Gastroesophageal sphincter (tissue), 4 donors: ENCODE results near the gene IGSF9. TPM values are rescaled to one million over a fixed set of nuclear protein-coding genes. Genes with fewer than 3 reads are reported as not detected.
A peak's percentile ranks its signal among the peaks of the same experiment; 100 is the strongest.

Source experiments
- ATAC-seq: fragments of 150-250 bp; one replicate; pipeline ENCODE4 v1.9.1; 2016; ENCODE audit warnings: mild to moderate bottlenecking, moderate library complexity
- H3K27ac ChIP-seq, 4 donors: fragments of 200-600 bp; sonication (generic) in 3 of 4; 1 replicate in 3 of 4; 2 replicates in 1 of 4; pipeline ENCODE4 v1.5.1; 2016 to 2019
- H3K27me3 ChIP-seq: fragments of 200-600 bp; sonication (generic); one replicate; pipeline ENCODE4 v1.5.1; 2019
- H3K36me3 ChIP-seq, 2 donors: fragments of 200-600 bp; sonication (generic); one replicate each; pipeline ENCODE4 v1.5.1; 2019; ENCODE audit warnings: control low read depth in 1 of 2
- H3K4me1 ChIP-seq, 3 donors: fragments of 200-600 bp; sonication (generic); 1 replicate in 2 of 3; 2 replicates in 1 of 3; pipeline ENCODE4 v1.5.1; 2016 to 2019; ENCODE audit warnings: control low read depth in 2 of 3
- H3K4me3 ChIP-seq, 2 donors: fragments of 200-600 bp; sonication (generic); one replicate each; pipeline ENCODE4 v1.5.1; 2019; ENCODE audit warnings: mild to moderate bottlenecking in 1 of 2, moderate library complexity in 1 of 2
- H3K9me3 ChIP-seq, 3 donors: fragments of 200-600 bp; sonication (generic); one replicate each; pipeline ENCODE4 v1.5.1; 2017 to 2019; ENCODE audit warnings: control low read depth in 2 of 3
- EP300 ChIP-seq: sonication (generic); formaldehyde crosslinking; IDR thresholded peaks from one replicate; pipeline ENCODE4 v1.6.1; 2017; ENCODE audit warnings: antibody characterized with exemption, mild to moderate bottlenecking
- POLR2A ChIP-seq, 2 donors: fragments of 450-650 bp; IDR thresholded peaks; one replicate each; pipeline ENCODE4 v1.6.1; 2017; ENCODE audit warnings: antibody characterized with exemption in 2 of 2, mild to moderate bottlenecking in 2 of 2, moderate library complexity in 1 of 2
- POLR2AphosphoS5 ChIP-seq: sonication (generic); formaldehyde crosslinking; IDR thresholded peaks from one replicate; pipeline ENCODE4 v1.6.1; 2017; ENCODE audit warnings: antibody characterized with exemption
- WGBS, 2 donors: methylation state at CpG; one replicate each; pipeline ENCODE4 v1.1.5; 2018; ENCODE audit warnings: low coverage in 1 of 2; 5-methylcytosine and 5-hydroxymethylcytosine counted together
- total RNA-seq, 4 donors: library from RNA; depleted of rRNA; stranded (reverse); fragments of >200 nt; gene quantifications; one replicate each; pipeline ENCODE4 v1.1.0, GENCODE V29; 2016
- TF ChIP-seq, protein P1 (sequence below), 4 experiments: fragments of 200-600 bp in 2 of 4; fragments of 450-650 bp in 2 of 4; sonication (generic) in 1 of 4; IDR thresholded peaks; one replicate each; pipeline ENCODE4 v1.5.1; 2017 to 2019; ENCODE audit warnings: antibody characterized with exemption in 4 of 4, mild to moderate bottlenecking in 2 of 4, moderate library complexity in 2 of 4

Gene IGSF9
- total RNA-seq, 4 donors from 2014 or later, result 0.35 to 0.62 TPM; not detected in 2

DNA sequence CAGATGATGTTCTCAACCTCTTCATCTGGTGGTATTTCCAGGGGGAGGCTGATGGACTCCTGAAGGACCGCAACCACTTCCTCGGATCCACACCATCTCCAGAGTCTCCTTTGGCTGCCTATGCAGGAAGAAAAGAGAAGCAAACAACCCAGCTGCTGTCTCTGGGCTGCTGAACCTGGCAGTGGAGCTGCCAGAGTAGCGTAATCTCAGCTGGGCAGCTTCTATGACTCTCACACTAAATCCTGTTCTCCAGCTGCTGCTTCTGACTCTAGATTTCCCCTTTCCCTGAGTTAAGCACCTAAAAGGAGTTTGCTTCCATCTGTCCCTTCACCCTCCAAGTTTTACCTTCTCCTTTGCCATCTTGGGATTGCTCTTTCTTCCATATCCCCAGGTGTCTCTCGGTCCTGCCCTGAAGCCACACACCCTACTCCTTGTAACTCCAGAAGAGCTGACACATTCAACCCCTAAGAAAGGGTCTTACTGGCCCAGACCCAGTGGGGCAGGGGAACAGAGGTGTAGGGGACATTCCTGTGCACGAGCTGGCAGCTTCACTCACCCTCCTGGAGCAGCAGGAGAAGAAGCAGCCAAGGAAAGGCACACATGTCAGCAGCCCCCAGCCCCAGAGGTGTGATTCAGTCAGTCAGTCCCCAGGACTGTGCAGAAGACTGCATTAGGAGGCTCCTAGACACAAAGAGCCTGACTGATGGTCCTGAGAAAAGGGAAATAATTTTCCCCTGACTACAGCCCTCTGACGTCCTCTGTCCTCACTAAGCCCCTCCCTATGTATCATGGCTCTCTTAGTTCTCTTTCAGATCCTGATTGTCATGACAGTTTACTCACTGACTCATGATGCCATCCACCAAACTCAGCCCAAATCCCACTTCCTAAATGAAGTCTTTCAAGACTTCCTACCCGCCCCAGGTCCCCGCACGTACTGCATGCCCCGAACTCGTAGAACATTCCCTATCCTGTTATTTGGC lies 8.4 kb upstream of the IGSF9 start, which contains the start of gene SLAMF9:
SLAMF9 (minus strand) TSS at position 702 of the 980 bp plus-strand sequence; CDS start at position 602, 100 bp downstream.
- no peak within 1 kb of the TSS for H3K4me3 ChIP-seq
- H3K36me3 ChIP-seq, result no peaks in the 10 kb centered on the region
- no peak for TF ChIP-seq POLR2A (IDR thresholded peaks at IDR 0.05)
- TF ChIP-seq POLR2AphosphoS5, result no peak
- TF ChIP-seq EP300, result no peak
- TF ChIP-seq, protein P1, sequence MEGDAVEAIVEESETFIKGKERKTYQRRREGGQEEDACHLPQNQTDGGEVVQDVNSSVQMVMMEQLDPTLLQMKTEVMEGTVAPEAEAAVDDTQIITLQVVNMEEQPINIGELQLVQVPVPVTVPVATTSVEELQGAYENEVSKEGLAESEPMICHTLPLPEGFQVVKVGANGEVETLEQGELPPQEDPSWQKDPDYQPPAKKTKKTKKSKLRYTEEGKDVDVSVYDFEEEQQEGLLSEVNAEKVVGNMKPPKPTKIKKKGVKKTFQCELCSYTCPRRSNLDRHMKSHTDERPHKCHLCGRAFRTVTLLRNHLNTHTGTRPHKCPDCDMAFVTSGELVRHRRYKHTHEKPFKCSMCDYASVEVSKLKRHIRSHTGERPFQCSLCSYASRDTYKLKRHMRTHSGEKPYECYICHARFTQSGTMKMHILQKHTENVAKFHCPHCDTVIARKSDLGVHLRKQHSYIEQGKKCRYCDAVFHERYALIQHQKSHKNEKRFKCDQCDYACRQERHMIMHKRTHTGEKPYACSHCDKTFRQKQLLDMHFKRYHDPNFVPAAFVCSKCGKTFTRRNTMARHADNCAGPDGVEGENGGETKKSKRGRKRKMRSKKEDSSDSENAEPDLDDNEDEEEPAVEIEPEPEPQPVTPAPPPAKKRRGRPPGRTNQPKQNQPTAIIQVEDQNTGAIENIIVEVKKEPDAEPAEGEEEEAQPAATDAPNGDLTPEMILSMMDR (IDR thresholded peaks at IDR 0.05), result no peak
- no peaks in the 10 kb centered on the region for H3K9me3 ChIP-seq
- peak; percentile 34 for ATAC-seq
- H3K27me3 ChIP-seq, result peaks cover 17% of the 10 kb centered on the region
- H3K27ac ChIP-seq, result no peak within 1 kb of the TSS
- no peaks in the 10 kb centered on the region for H3K4me1 ChIP-seq
- 58 to 64% methylated on average over 9 to 10 of the region's 11 CpGs for whole genome bisulfite sequencing, 2 donors

DNA sequence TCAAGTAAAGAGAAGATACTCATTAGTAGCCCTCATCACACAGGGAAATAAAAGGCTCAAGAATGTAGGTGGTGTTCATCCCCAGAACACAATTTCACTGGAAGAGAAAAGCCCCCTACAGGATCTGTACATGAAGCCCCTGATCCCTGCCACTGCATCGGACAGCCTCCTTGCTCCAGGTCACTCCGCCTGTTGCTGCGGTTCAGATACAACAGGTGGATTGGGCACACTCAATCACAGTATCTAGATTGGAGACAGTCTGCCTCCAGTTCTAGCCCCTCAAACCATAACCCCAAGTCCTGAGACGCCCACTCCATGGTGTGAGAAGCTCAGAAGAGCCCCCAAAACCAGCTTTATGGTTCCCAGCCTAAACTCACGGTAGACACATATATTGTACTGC lies 7.5 kb upstream of the IGSF9 start:
- H3K9me3 ChIP-seq, result no peaks in the 10 kb centered on the region
- TF ChIP-seq POLR2AphosphoS5, result no peak
- TF ChIP-seq, protein P1 (IDR thresholded peaks at IDR 0.05), result no peak
- no peak for TF ChIP-seq POLR2A (IDR thresholded peaks at IDR 0.05)
- no peak for TF ChIP-seq EP300
- no peaks in the 10 kb centered on the region for H3K36me3 ChIP-seq
- no peak overlapping the region for H3K27ac ChIP-seq
- ATAC-seq, result no peak
- peaks cover 17% of the 10 kb centered on the region for H3K27me3 ChIP-seq
- H3K4me1 ChIP-seq, result no peaks in the 10 kb centered on the region
- WGBS, 2 donors, result 50 to 93% methylated on average over 1 to 3 of the region's 5 CpGs
- H3K4me3 ChIP-seq, result no peak overlapping the region

- no peak overlapping the region for H3K4me3 ChIP-seq
- WGBS, 2 donors, result 67% methylated on average over 1 of the region's 1 CpG; no CpG with 5 or more reads in 1 of the 2 donors
- ATAC-seq, result peak; percentile 68
- no peaks in the 10 kb centered on the region for H3K4me1 ChIP-seq
- no peaks in the 10 kb centered on the region for H3K9me3 ChIP-seq
- TF ChIP-seq POLR2AphosphoS5 (no peak), POLR2A (IDR thresholded peaks at IDR 0.05) (no peak), EP300 (no peak)
- TF ChIP-seq, protein P1 (IDR thresholded peaks at IDR 0.05), result no peak
- H3K27me3 ChIP-seq, result peaks cover 17% of the 10 kb centered on the region
- H3K27ac ChIP-seq, result no peak overlapping the region
- H3K36me3 ChIP-seq, result no peaks in the 10 kb centered on the region
Observed at GRCh38 chr1:159951551-159951950, 6.1 kb upstream of the IGSF9 start.

- Histone ChIP-seq H3K9me3 (no peaks in the 10 kb centered on the region), H3K27me3 (peaks cover 17% of the 10 kb centered on the region), H3K4me3 (no peak overlapping the region), H3K27ac (no peak overlapping the region), H3K36me3 (no peaks in the 10 kb centered on the region), H3K4me1 (peaks cover 0 to 4% (median 2%) of the 10 kb centered on the region in 3 donors)
- ATAC-seq, result no peak
- WGBS, 2 donors, result 71% methylated on average over 1 of the region's 2 CpGs; no CpG with 5 or more reads in 1 of the 2 donors
- no peak for TF ChIP-seq POLR2AphosphoS5
- no peak for TF ChIP-seq EP300
- TF ChIP-seq, protein P1 (IDR thresholded peaks at IDR 0.05), result no peak
- TF ChIP-seq POLR2A (IDR thresholded peaks at IDR 0.05), result no peak
Observed at GRCh38 chr1:159951016-159951415, 5.6 kb upstream of the IGSF9 start.
